Measurements from ENCODE around the gene TPO. TPM values are rescaled to one million over a fixed set of nuclear protein-coding genes. Genes with fewer than 3 reads are reported as not detected.

TPO gene
- polyA plus RNA-seq, 3 donors = not detected

DNA sequence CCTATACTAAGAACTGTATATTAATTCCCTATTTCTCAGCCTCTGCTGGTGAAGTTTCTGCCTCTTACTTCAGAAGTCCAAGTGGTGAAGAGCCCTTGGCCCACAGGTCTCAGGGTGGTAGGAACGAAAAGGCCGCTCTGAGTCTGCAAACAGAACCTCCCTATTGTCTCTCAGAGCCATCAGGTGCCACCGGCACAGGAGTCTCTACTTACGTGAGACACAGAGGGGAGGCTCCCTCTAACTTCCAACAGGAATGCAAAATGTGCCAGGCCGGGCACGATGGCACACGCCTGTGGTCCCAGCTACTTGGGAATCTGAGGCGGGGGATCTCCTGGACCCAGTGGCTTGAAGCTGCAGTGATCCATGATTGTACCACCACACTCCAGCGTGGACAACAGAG, 143.0 kb downstream of the TPO start:
- intact Hi-C loops (cut with micrococcal nuclease) = no loop called here
- Histone ChIP-seq H3K27ac (ENCODE audit: low read depth in 1 of 2, low read length in 2 of 2) (no peak overlapping the region), H2AFZ (ENCODE audit: insufficient read depth, low read depth, low read length, poor library complexity, severe bottlenecking) (no peak overlapping the region), H3K79me2 (ENCODE audit: insufficient read depth, low read length) (no peaks in the 10 kb centered on the region), H3K9ac (ENCODE audit: insufficient read depth, low read length, poor library complexity, severe bottlenecking) (no peak overlapping the region), H4K20me1 (ENCODE audit: insufficient read depth, low read length) (no peaks in the 10 kb centered on the region), H3K4me3 (replicated peaks in 1 of 3; ENCODE audit: low read depth in 2 of 3, low read length in 3 of 3) (no peak overlapping the region), H3K36me3 (replicated peaks in 1 of 2; ENCODE audit: control insufficient read depth in 1 of 2, insufficient read depth in 2 of 2, low read length in 2 of 2) (no peaks in the 10 kb centered on the region), H3K9me3 (replicated peaks in 1 of 2; ENCODE audit: control insufficient read depth in 1 of 2, insufficient read depth in 1 of 2, low read length in 2 of 2) (no peaks in the 10 kb centered on the region), H3K27me3 (ENCODE audit: control insufficient read depth in 2 of 2, insufficient read depth in 2 of 2, low read length in 2 of 2) (no peaks in the 10 kb centered on the region), H3K4me2 (replicated peaks; ENCODE audit: extremely low read depth, low read length, poor library complexity, severe bottlenecking) (no peak overlapping the region), H3K4me1 (ENCODE audit: control insufficient read depth in 1 of 2, insufficient read depth in 2 of 2, low read length in 2 of 2) (no peaks in the 10 kb centered on the region)
- Mint-ChIP-seq H3K36me3 (no peaks in the 10 kb centered on the region), H3K4me3 (no peak overlapping the region), H3K27me3 (ENCODE audit: low read depth in 3 of 3) (peaks cover 2 to 13% (median 5%) of the 10 kb centered on the region in 3 donors), H3K4me1 (no peaks in the 10 kb centered on the region), H3K27ac (no peak overlapping the region), H3K9me3 (no peaks in the 10 kb centered on the region)
- no peak for DNase-seq
- TF ChIP-seq, protein P1, sequence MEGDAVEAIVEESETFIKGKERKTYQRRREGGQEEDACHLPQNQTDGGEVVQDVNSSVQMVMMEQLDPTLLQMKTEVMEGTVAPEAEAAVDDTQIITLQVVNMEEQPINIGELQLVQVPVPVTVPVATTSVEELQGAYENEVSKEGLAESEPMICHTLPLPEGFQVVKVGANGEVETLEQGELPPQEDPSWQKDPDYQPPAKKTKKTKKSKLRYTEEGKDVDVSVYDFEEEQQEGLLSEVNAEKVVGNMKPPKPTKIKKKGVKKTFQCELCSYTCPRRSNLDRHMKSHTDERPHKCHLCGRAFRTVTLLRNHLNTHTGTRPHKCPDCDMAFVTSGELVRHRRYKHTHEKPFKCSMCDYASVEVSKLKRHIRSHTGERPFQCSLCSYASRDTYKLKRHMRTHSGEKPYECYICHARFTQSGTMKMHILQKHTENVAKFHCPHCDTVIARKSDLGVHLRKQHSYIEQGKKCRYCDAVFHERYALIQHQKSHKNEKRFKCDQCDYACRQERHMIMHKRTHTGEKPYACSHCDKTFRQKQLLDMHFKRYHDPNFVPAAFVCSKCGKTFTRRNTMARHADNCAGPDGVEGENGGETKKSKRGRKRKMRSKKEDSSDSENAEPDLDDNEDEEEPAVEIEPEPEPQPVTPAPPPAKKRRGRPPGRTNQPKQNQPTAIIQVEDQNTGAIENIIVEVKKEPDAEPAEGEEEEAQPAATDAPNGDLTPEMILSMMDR (IDR thresholded peaks at IDR 0.05) = no peak
- 100% methylated on average over 4 of the region's 9 CpGs for WGBS (ENCODE audit: insufficient coverage)

DNA sequence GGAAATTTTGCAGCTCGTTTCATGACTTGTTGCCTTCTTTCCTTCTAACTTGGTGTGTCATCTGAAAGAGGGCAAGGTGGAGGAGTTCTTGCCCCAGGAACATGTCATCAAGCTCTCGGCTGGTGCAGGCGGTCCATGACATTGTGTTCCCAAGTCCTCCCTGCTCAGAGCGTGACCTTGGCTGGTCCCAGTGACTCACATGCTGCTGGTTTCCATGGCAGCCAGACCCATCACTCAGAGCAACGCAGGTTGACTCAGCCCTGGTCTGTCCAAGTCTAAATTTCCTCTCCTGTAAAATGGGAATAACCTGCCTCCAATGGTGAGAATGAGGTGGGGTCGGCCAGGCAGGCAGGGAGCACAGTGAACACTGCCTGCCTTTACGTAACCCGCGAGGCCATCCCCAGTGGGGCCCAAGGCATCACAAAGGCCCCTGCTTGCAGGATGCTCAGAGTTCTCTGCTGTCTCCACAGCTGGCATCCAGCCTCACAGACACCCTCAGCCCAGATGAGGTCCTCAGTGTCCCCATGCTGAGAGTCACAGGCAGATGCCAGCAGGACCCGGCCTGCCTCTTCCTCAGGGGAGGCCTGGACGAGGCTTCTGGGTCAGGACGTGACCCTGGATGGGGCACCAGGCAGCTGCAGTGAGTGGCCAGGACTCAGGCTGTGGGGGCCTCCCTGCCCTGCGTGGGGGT, 143.7 kb downstream of the TPO start:
- no peaks in the 10 kb centered on the region for H3K79me2 ChIP-seq (ENCODE audit: insufficient read depth, low read length)
- H3K4me2 ChIP-seq (replicated peaks; ENCODE audit: extremely low read depth, low read length, poor library complexity, severe bottlenecking) = no peak overlapping the region
- no peaks in the 10 kb centered on the region for H3K4me1 Mint-ChIP-seq
- no peaks in the 10 kb centered on the region for H3K36me3 ChIP-seq (replicated peaks in 1 of 2; ENCODE audit: control insufficient read depth in 1 of 2, insufficient read depth in 2 of 2, low read length in 2 of 2)
- no peaks in the 10 kb centered on the region for H3K9me3 Mint-ChIP-seq
- H3K9me3 ChIP-seq (replicated peaks in 1 of 2; ENCODE audit: control insufficient read depth in 1 of 2, insufficient read depth in 1 of 2, low read length in 2 of 2) = no peaks in the 10 kb centered on the region
- no peak overlapping the region for H3K4me3 Mint-ChIP-seq
- DNase-seq = no peak
- intact Hi-C loops (cut with micrococcal nuclease) = no loop called here
- H3K36me3 Mint-ChIP-seq = no peaks in the 10 kb centered on the region
- H3K4me3 ChIP-seq (replicated peaks in 1 of 3; ENCODE audit: low read depth in 2 of 3, low read length in 3 of 3) = no peak overlapping the region
- TF ChIP-seq, protein P1 (IDR thresholded peaks at IDR 0.05) = no peak
- no peaks in the 10 kb centered on the region for H4K20me1 ChIP-seq (ENCODE audit: insufficient read depth, low read length)
- H3K27me3 ChIP-seq (ENCODE audit: control insufficient read depth in 2 of 2, insufficient read depth in 2 of 2, low read length in 2 of 2) = no peaks in the 10 kb centered on the region
- 97% methylated on average over 11 of the region's 13 CpGs for WGBS (ENCODE audit: insufficient coverage)
- no peak overlapping the region for H3K9ac ChIP-seq (ENCODE audit: insufficient read depth, low read length, poor library complexity, severe bottlenecking)
- no peaks in the 10 kb centered on the region for H3K4me1 ChIP-seq (ENCODE audit: control insufficient read depth in 1 of 2, insufficient read depth in 2 of 2, low read length in 2 of 2)
- H2AFZ ChIP-seq (ENCODE audit: insufficient read depth, low read depth, low read length, poor library complexity, severe bottlenecking) = no peak overlapping the region
- no peak overlapping the region for H3K27ac Mint-ChIP-seq
- H3K27me3 Mint-ChIP-seq (ENCODE audit: low read depth in 3 of 3) = peaks cover 0 to 8% (median 1%) of the 10 kb centered on the region in 3 donors
- H3K27ac ChIP-seq (ENCODE audit: low read depth in 1 of 2, low read length in 2 of 2) = no peak overlapping the region

Measured in CD14-positive monocyte (primary cell).